OCI-LY1 (cell line): ENCODE measurements around the gene COMMD3.

Source experiments
- H2AFZ ChIP-seq: fragments of 200-600 bp; sonication (generic), shearing (Covaris generic); 2 replicates; pipeline ENCODE4 v1.6.0; 2014; ENCODE audit warnings: antibody characterized with exemption, mild to moderate bottlenecking, low read length
- H3F3A ChIP-seq: fragments of 200-600 bp; sonication (generic), shearing (Covaris generic); 2 replicates; pipeline ENCODE4 v1.6.0; 2014; ENCODE audit warnings: mild to moderate bottlenecking, antibody characterized with exemption, low read length, moderate library complexity; ENCODE audit not compliant: insufficient read depth
- H3K27ac ChIP-seq: fragments of 200-600 bp; sonication (generic); 2 replicates; pipeline ENCODE4 v1.5.1; 2014; ENCODE audit warnings: low read length, mixed run types, mild to moderate bottlenecking, low read depth; ENCODE audit not compliant: poor library complexity, severe bottlenecking
- H3K27me3 ChIP-seq: fragments of 200-600 bp; sonication (generic); 2 replicates; pipeline ENCODE4 v1.6.0; 2014; ENCODE audit warnings: antibody characterized with exemption, mild to moderate bottlenecking, low read length, moderate library complexity; ENCODE audit not compliant: insufficient read depth
- H3K36me3 ChIP-seq: fragments of 200-600 bp; sonication (generic); 2 replicates; pipeline ENCODE4 v1.6.1; 2014; ENCODE audit warnings: mild to moderate bottlenecking, antibody characterized with exemption, low read length, moderate library complexity, mixed read lengths; ENCODE audit not compliant: insufficient read depth
- H3K4me1 ChIP-seq: fragments of 200-600 bp; sonication (generic); 2 replicates; pipeline ENCODE4 v1.5.1; 2014; ENCODE audit warnings: mild to moderate bottlenecking, low read length, moderate library complexity; ENCODE audit not compliant: insufficient read depth, severe bottlenecking
- H3K4me2 ChIP-seq: fragments of 200-600 bp; sonication (generic), shearing (Covaris generic); 2 replicates; pipeline ENCODE4 v1.6.1; 2014; ENCODE audit warnings: low read length
- H3K4me3 ChIP-seq: fragments of 200-600 bp; sonication (generic); 2 replicates; pipeline ENCODE4 v1.5.1; 2014; ENCODE audit warnings: low read length, low read depth, mild to moderate bottlenecking, mixed read lengths; ENCODE audit not compliant: poor library complexity, severe bottlenecking
- H3K79me2 ChIP-seq: fragments of 200-600 bp; shearing (Covaris generic); 2 replicates; pipeline ENCODE4 v1.6.1; 2016; ENCODE audit warnings: mixed run types, low read length, mixed read lengths; ENCODE audit not compliant: insufficient read depth
- H3K9ac ChIP-seq: fragments of 200-600 bp; sonication (generic), shearing (Covaris generic); 2 replicates; pipeline ENCODE4 v1.6.1; 2014; ENCODE audit warnings: mild to moderate bottlenecking, low read length, mixed read lengths
- H3K9me2 ChIP-seq: fragments of 200-600 bp; sonication (generic), shearing (Covaris generic); 2 replicates; pipeline ENCODE4 v1.6.1; 2014; ENCODE audit warnings: low read depth, mild to moderate bottlenecking, low read length, mixed read lengths
- H3K9me3 ChIP-seq: fragments of 200-600 bp; shearing (Covaris generic); 2 replicates; pipeline ENCODE4 v1.6.1; 2014; ENCODE audit warnings: low read length, mixed read lengths
- H4K20me1 ChIP-seq: fragments of 200-600 bp; sonication (generic), shearing (Covaris generic); 2 replicates; pipeline ENCODE4 v1.6.0; 2016; ENCODE audit warnings: mild to moderate bottlenecking, low read length; ENCODE audit not compliant: insufficient read depth
- EZH2 ChIP-seq: fragments of 200-600 bp; sonication (generic), shearing (Covaris generic); IDR thresholded peaks from 2 replicates; pipeline ENCODE4 v1.8.0; 2017; ENCODE audit warnings: borderline replicate concordance, mixed run types, mild to moderate bottlenecking, antibody characterized with exemption, low read length, moderate library complexity, mixed read lengths
- TF ChIP-seq, protein P1 (sequence below): fragments of 200-600 bp; sonication (generic), shearing (Covaris generic); IDR thresholded peaks from 2 replicates; pipeline ENCODE4 v1.5.1; 2017; ENCODE audit warnings: mild to moderate bottlenecking, antibody characterized with exemption, low read length, moderate library complexity, mixed read lengths

Gene COMMD3

GRCh38 chr10:22324893-22325271 lies 8.7 kb downstream of the COMMD3 start:
- Histone ChIP-seq H3K4me1 (peaks cover 39% of the 10 kb centered on the region), H3K27me3 (peaks cover 3% of the 10 kb centered on the region; the same call in 1 of the 2 replicates), H3K79me2 (no peaks in the 10 kb centered on the region), H3K9ac (peak overlapping the region; percentile 61), H3K27ac (no peak overlapping the region), H3F3A (no peaks in the 10 kb centered on the region), H3K4me3 (peak overlapping the region; percentile 68), H3K9me3 (no peaks in the 10 kb centered on the region), H4K20me1 (peaks cover 3% of the 10 kb centered on the region; the same call in 1 of the 2 replicates), H3K36me3 (peaks cover 15% of the 10 kb centered on the region), H2AFZ (no peak overlapping the region), H3K4me2 (peak overlapping the region; percentile 99), H3K9me2 (no peaks in the 10 kb centered on the region; the same call in 1 of the 2 replicates)
- TF ChIP-seq, protein P1, sequence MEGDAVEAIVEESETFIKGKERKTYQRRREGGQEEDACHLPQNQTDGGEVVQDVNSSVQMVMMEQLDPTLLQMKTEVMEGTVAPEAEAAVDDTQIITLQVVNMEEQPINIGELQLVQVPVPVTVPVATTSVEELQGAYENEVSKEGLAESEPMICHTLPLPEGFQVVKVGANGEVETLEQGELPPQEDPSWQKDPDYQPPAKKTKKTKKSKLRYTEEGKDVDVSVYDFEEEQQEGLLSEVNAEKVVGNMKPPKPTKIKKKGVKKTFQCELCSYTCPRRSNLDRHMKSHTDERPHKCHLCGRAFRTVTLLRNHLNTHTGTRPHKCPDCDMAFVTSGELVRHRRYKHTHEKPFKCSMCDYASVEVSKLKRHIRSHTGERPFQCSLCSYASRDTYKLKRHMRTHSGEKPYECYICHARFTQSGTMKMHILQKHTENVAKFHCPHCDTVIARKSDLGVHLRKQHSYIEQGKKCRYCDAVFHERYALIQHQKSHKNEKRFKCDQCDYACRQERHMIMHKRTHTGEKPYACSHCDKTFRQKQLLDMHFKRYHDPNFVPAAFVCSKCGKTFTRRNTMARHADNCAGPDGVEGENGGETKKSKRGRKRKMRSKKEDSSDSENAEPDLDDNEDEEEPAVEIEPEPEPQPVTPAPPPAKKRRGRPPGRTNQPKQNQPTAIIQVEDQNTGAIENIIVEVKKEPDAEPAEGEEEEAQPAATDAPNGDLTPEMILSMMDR, result no peak
- TF ChIP-seq EZH2, result no peak

DNA sequence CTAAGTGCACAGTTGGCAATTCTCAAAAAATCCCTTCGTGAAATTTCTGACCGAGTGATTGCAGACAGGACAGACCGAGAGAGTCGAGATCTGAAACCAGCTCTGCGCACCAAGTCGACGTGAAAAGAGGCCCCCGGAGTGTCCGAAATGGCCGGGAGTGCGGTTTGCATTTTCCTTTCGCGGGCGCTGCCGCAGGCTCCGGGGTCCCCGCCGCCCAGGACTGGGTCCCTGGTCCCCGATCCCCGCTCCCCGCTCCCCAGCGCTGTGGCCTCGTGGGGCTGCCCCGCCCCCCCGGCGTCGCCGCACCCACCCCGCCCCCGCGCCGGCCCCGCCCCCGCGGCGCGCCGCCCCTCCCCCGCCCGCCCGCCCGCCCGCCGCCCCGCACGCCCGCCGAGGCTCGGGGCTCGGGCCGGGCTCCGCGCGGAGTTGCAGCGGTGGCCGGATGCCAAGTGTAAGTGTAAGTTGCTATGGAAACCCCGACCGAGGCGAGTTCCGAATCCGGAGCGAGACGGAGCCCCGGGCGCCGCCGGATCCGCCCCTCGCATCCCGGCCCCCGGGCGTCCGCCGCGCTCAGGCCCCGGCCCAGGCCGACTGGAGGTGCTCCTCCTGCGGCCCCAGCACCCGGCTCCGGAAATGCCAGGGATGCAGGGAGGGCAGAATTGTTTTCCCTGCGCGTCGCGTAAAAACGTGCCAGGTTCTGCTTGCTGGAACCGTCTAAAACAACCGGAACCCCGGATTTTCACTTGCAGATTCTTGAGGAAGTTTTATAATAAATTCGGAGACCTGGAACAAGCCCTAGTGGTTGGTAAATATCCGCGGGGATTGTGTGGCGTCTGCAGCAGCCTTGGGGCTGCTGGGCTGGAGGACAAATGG lies 9.3 kb downstream of the COMMD3 start:
- Histone ChIP-seq H4K20me1 (peaks cover 3% of the 10 kb centered on the region; the same call in 1 of the 2 replicates), H3K9ac (peak overlapping the region; percentile 61), H3K4me3 (peak overlapping the region; percentile 68), H3K9me3 (no peaks in the 10 kb centered on the region), H3K79me2 (no peaks in the 10 kb centered on the region), H3F3A (no peaks in the 10 kb centered on the region), H2AFZ (no peak overlapping the region), H3K36me3 (peaks cover 19% of the 10 kb centered on the region), H3K27me3 (peaks cover 3% of the 10 kb centered on the region; the same call in 1 of the 2 replicates), H3K4me1 (peaks cover 35% of the 10 kb centered on the region), H3K4me2 (peak overlapping the region; percentile 99), H3K9me2 (no peaks in the 10 kb centered on the region; the same call in 1 of the 2 replicates), H3K27ac (no peak overlapping the region)
- TF ChIP-seq, protein P1, result no peak
- TF ChIP-seq EZH2, result no peak

GRCh38 chr10:22326145-22326702 lies 10.0 kb downstream of the COMMD3 start:
- Histone ChIP-seq H3K9me3 (no peaks in the 10 kb centered on the region), H3K4me1 (peaks cover 35% of the 10 kb centered on the region), H3K9ac (no peak overlapping the region), H3K79me2 (no peaks in the 10 kb centered on the region), H3F3A (no peaks in the 10 kb centered on the region), H3K4me2 (0 out of 2 replicates have a peak overlapping the region, but pooled peaks have one; percentile 64), H4K20me1 (peaks cover 3% of the 10 kb centered on the region; the same call in 1 of the 2 replicates), H3K27me3 (peaks cover 3% of the 10 kb centered on the region; the same call in 1 of the 2 replicates), H3K9me2 (no peaks in the 10 kb centered on the region; the same call in 1 of the 2 replicates), H3K27ac (no peak overlapping the region), H3K36me3 (peaks cover 19% of the 10 kb centered on the region), H3K4me3 (peak overlapping the region; percentile 68), H2AFZ (no peak overlapping the region)
- no peak for TF ChIP-seq EZH2
- TF ChIP-seq, protein P1, result no peak
